Stimulated activated naive CD8-positive, alpha-beta T cell treated with anti-CD3 and anti-CD28 coated beads, Interleukin-15, Interleukin-2, amounts not matched to agents 100 U/mL and 50 U/mL, for 24 hours (primary cell): ENCODE data around the gene KRTAP4-5.
"Not testable (repeated sequence)": the region's sequence is repeated elsewhere in the genome, so short reads cannot be mapped to it uniquely, and the experiment has no call there.

Experiments used
- ATAC-seq: fragments of 150-1000 bp; cut with Tn5 transposase; one replicate; pipeline ENCODE4 v1.10.0; 2021
- DNase-seq: peaks from one replicate; pipeline ENCODE4 v3.0.0; 2021

The KRTAP4-5 gene

GRCh38 chr17:41147531-41148204 lies 2.0 kb downstream of the KRTAP4-5 start:
- DNase-seq: no peak
- no peak for ATAC-seq

DNA sequence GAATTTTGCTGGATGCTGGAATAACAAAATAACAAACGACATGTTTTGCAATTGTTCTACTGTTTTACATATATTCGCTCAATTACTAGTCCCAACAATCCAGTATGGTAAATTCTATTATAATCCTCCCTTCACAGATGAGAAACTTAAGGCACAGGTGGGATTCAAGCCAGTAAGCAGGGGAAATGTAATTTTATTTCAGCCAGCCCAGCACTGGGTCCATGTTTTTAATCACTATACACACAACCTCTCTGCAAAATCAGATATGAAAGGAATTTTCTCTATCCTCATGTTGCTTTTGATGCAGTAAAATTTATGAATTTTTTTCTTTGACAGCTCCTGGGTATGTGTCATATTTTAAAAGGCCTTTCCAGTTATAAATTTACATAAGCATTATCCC lies 4.4 kb downstream of the KRTAP4-5 start:
- ATAC-seq: no peak
- DNase-seq: no peak

DNA sequence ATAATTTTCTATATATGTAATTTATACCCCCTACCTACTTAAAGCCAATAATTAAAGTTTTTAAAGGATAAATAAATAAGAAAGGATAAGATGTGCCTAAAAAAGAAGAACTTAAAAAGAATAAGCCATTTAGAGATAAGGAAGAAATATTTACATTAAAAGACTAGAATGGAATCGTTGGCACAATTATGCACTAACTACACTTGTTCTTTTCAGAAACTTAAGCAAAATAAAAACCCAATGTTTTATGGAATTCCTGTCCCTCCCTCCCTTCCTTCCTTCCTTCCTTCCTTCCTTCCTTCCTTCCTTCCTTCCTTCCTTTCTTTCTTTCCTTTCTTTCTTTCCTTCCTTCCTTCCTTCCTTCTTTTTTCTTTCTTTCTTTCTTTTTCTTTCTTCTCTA lies 4.8 kb downstream of the KRTAP4-5 start:
- DNase-seq: no peak
- no peak for ATAC-seq

DNA sequence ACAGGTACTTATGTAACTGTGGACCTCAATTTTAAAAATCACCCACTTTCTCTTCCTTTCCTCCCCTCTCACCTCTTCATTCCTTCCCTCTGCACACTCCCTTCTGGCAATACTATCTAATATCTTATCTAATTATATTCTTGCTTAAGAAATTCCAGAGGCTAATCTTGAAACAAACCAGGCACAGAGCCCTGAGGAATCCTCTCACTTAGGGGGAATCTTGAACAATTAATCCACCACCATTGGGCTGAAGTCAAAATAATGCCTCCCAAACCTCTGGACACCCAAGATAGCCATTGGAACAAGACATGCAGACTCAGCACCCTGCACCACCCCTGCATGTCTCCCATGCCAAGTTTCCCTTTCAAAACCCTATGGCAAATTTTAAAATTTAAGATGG lies 8.3 kb downstream of the KRTAP4-5 start:
- no peak for DNase-seq
- ATAC-seq: no peak

DNA sequence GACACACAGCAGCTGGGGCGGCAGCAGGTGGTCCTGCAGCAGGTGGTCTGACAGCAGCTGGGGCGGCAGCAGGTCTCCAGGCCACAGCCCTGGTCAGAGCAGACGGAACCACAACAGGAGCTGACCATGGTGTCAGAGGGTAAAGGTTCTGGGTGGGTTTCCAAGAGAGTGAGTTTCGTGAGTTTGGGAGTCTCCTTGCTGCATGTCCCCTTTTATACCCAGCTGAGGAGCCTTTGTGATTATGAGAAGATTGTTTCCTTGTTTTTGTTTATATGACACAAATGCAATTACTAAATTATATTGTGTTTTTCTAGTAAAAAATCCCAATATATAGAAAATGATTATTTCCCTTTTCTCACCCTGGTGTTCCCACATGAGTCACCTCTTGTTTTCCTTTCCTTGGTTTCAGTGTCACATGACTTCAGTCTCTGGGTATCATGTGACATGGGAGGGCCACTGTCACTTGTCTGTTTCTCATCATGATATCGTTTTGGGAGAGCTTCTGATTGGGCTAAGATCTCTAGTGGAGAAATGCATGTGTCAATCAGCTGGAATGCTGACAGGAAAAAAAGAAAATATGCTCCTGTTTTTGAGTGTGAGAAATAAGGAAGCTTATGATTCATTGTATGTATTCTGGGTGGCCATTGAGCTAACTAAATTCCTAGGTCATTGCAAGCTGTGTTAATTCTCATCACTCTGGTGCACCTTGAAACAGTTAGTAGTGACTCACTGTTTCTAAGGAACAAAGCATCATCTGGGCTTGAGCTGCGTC lies 9.1 kb downstream of the KRTAP4-5 start, which contains the start of gene KRTAP4-6:
KRTAP4-6 (minus strand) TSS at position 185 of the 772 bp plus-strand sequence; CDS start at position 128, 57 bp downstream.
- DNase-seq: no peak
- ATAC-seq: no peak

DNA sequence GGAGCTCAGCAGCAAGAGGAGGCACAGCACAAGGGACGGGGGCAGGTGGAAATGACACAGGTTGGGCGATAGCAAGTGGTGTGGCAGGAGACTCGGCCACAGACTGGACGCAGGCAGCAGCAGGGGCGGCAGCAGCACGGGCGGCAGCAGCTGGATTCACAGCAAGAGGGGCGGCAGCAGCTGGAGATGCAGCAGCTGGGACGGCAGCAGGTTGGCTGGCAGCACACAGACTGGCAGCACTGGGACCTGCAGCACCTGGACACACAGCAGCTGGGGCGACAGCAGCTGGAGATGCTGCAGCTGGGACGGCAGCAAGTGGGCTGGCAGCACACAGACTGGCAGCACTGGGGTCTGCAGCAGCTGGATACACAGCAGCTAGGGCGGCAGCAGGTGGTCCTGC lies 9.8 kb downstream of the KRTAP4-5 start:
- ATAC-seq, DNase-seq: not testable (repeated sequence)

DNA sequence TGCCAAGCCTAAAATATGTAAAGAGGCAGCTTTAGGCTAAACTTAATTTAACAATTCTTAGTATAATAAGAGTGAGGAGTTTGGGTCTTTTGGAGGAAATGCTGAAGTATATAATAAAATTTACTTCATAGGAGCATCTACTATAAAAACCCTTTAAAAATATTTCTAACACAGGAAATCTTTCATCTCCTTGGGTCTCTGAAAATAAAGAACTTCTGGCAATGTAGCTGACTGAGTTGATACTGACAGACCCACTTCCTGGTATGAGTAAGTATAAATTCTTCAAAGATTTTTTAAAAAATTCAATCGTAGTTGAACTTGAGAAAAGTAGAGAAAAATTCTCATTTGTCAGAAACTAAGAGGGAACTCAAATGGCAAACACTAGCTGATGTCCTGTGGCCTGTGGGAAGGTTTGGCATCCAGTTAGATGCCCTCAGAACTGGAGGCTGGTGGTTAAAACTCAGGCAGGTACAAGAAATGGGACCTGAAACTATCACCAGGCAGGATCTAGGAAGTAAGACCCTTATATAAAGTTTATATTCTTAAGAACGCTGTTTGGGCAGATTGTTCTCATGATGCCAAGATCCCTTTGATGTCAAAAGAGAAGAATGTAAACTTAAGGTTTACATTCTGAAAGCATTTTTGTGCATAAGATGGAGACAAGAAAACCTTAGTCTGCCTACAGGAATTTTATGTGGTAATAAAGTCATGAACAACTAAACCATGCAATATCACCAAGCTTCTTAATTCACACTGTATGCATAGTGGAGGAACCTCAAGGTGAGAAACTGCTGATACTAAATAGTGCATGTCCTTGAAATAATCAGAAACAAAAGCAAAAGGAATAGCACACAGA lies 15.5 kb downstream of the KRTAP4-5 start:
- DNase-seq: no peak
- no peak for ATAC-seq

- no peak for ATAC-seq
- DNase-seq: no peak
Measured at GRCh38 chr17:41131979-41132378, 17.6 kb downstream of the KRTAP4-5 start.

DNA sequence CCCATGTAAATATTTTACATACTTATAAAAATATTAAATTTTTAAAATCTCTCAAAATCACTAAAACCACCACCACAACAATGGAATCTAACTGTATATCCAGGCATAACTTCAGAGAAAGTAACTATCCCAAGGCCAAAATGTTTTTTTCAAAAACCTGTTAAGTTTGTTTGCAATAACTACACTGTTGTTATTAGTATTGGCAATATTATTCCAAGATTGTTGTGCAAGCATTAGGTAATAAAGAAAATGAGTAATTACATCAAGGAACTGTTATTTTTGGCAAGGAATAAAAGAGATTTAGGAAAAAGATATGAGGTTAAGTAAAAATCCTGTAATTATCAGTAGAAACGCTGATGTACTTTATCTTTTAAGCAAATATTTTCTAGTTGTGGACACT lies 22.3 kb downstream of the KRTAP4-5 start:
- DNase-seq: no peak
- no peak for ATAC-seq

- DNase-seq: no peak
Measured at GRCh38 chr17:41126412-41126811, 23.2 kb downstream of the KRTAP4-5 start.

DNA sequence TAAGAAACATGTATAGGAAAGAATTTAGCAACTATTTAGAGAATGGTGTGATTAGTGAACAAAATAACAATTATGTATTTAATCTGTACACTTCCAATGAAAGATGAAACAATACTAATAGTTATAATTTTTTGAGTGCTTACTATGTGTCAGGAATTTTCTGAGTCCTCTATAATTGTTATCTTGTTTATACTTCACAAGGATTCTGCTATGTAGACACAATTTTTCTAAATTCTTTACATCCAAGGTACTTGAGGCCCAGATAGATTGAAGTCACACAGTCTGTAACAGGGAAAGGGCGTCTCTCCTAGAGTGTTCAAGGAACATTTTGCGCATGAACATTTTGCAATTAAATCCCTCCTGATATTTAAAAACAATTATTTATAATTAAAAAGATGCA lies 24.6 kb downstream of the KRTAP4-5 start:
- DNase-seq (no peak), ATAC-seq (no peak)

More at GRCh38 chr17:41126412-41126811, 23.2 kb downstream of the KRTAP4-5 start:
- ATAC-seq: no peak

DNA sequence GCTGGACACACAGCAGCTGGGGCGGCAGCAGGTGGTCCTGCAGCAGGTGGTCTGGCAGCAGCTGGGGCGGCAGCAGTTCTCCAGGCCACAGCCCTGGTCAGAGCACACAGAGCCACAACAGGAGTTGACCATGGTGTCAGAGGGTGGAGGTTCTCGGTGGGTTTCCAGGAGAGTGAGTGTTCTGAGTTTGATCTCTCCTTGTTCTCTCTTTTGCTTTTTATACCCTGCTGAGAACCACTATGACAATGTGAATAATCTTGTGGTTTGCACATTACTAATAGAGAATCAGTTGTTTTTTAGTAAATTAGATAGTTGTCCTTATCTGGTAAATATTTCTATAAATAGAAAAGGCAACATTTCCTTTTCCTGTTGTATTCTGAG lies 25.6 kb downstream of the KRTAP4-5 start, which contains the start of gene KRTAP4-12:
KRTAP4-12 (minus strand) TSS at position 192 of the 381 bp plus-strand sequence; CDS start at position 132, 60 bp downstream.
- not testable (repeated sequence) for ATAC-seq, DNase-seq

DNA sequence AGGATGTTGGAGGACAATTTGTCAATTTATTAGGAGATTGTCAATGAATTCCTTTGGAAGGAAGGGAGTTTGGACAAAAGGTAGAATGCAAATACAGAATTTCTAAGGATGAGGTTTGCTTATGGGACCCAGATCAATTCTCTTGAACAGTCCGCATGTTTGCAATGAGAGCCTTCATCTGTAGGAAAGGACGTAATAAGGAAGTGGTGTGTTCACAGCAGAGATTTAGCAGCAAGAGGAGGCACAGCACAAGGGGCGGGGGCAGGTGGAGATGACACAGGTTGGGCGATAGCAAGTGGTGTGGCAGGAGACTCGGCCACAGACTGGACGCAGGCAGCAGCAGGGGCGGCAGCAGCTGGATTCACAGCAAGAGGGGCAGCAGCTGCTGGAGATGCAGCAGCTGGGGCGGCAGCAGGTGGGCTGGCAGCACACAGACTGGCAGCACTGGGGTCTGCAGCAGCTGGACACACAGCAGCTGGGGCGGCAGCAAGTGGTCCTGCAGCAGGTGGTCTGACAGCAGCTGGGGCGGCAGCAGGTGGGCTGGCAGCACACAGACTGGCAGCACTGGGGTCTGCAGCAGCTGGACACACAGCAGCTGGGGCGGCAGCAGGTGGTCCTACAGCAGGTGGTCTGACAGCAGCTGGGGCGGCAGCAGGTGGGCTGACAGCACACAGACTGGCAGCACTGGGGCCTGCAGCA lies 26.2 kb downstream of the KRTAP4-5 start:
- ATAC-seq, DNase-seq: not testable (repeated sequence)

- no peak for ATAC-seq
Measured at GRCh38 chr17:41121742-41122141, 27.9 kb downstream of the KRTAP4-5 start.

GRCh38 chr17:41119696-41120690 lies 29.6 kb downstream of the KRTAP4-5 start:
- not testable (repeated sequence) for ATAC-seq

More at GRCh38 chr17:41121742-41122141, 27.9 kb downstream of the KRTAP4-5 start:
- no peak for DNase-seq

GRCh38 chr17:41118721-41119120 lies 30.9 kb downstream of the KRTAP4-5 start:
- DNase-seq (no peak), ATAC-seq (no peak)

More at GRCh38 chr17:41119696-41120690, 29.6 kb downstream of the KRTAP4-5 start:
- DNase-seq: not testable (repeated sequence)

DNA sequence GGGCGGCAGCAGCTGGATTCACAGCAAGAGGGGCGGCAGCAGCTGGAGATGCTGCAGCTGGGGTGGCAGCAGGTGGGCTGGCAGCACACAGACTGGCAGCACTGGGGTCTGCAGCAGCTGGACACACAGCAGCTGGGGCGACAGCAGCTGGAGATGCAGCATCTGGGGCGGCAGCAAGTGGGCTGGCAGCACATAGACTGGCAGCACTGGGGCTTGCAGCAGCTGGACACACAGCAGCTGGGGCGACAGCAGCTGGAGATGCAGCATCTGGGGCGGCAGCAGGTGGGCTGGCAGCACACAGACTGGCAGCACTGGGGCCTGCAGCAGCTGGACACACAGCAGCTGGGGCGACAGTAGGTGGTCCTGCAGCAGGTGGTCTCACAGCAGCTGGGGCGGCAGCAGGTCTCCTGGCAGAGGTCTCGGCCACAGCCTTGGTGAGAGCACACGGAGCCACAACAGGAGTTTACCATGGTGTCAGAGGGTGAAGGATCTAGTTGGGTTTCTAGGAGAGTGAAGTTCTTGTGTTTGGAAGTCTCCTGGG lies 31.7 kb downstream of the KRTAP4-5 start, which contains the start of gene KRTAP4-11:
KRTAP4-11 (minus strand) TSS at position 528 of the 541 bp plus-strand sequence; CDS start at position 470, 58 bp downstream.
- not testable (repeated sequence) for DNase-seq, ATAC-seq

- no peak for ATAC-seq
- DNase-seq: no peak
Measured at GRCh38 chr17:41116297-41116696, 33.3 kb downstream of the KRTAP4-5 start.

DNA sequence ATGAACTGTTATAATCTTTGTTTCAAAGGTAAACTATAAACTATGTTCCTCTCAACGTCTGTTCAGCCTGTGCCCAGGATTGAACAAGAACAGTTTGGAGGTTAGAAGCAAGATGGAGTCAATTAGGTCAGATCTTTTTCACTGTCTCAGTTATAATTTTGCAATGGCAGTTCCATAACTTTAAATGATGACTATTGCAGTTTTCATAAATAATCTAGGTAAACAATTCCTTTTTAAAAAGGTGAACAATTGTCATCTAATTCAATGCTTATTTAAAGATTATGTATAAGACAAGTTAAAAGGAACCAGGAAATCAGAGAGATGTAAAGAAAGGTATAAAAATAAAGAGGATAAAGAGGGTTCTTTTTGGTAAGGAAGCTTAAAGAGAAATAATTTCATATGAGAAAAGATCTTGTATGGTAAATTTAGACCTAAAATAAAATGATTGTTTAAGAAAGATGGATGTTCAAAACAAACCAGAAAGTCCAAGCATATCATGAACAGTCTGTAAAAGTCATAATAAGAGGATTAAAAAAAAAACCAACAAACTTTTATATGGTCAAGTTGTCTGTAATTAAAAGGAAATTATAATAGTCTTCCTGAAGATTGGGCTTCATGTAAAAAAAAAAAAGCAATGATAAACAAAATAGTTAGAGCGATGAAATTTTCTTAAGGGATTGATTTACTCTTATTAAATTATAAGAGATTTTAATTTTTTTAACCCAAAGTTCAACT lies 38.3 kb downstream of the KRTAP4-5 start:
- ATAC-seq (no peak), DNase-seq (no peak)
